Suprapubic skin (tissue), 3 donors: ENCODE measurements around the gene SLC7A10.

Source experiments
- POLR2AphosphoS5 ChIP-seq, 3 donors: sonication (generic); formaldehyde crosslinking; IDR thresholded peaks; one replicate each; pipeline ENCODE4 v1.6.1; 2017; ENCODE audit warnings: antibody characterized with exemption in 3 of 3
- TF ChIP-seq, protein P1 (sequence below), 2 donors: fragments of 200-600 bp in 1 of 2; fragments of 450-650 bp in 1 of 2; sonication (generic) in 1 of 2; IDR thresholded peaks; one replicate each; pipeline ENCODE4 v1.5.1; 2016 to 2019; ENCODE audit warnings: antibody characterized with exemption in 2 of 2, mild to moderate bottlenecking in 1 of 2, moderate library complexity in 1 of 2

DNA sequence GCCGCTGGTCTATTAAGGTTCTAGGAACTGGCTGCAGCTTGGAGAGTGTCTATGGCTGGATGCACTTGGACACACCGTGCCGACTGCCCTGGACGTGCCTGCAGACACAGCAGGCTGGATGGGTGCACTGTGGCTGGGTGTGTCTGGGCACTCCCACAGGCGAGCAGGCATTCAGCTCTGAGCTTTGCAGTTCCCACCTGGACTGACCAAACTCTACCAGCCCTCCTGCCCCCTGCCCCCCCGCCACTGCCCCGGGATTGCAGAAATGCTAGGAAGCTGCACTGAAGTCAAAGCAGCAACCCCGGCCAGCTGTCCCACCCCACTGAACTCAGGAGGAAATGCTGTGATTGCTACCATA lies 38.5 kb downstream of the SLC7A10 start:
- TF ChIP-seq, protein P1, sequence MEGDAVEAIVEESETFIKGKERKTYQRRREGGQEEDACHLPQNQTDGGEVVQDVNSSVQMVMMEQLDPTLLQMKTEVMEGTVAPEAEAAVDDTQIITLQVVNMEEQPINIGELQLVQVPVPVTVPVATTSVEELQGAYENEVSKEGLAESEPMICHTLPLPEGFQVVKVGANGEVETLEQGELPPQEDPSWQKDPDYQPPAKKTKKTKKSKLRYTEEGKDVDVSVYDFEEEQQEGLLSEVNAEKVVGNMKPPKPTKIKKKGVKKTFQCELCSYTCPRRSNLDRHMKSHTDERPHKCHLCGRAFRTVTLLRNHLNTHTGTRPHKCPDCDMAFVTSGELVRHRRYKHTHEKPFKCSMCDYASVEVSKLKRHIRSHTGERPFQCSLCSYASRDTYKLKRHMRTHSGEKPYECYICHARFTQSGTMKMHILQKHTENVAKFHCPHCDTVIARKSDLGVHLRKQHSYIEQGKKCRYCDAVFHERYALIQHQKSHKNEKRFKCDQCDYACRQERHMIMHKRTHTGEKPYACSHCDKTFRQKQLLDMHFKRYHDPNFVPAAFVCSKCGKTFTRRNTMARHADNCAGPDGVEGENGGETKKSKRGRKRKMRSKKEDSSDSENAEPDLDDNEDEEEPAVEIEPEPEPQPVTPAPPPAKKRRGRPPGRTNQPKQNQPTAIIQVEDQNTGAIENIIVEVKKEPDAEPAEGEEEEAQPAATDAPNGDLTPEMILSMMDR (IDR thresholded peaks at IDR 0.05), result no peak
- TF ChIP-seq POLR2AphosphoS5 (IDR thresholded peaks at IDR 0.05), result no peak
